ENCODE results near the gene PLEKHB2. TPM values are rescaled to one million over a fixed set of nuclear protein-coding genes. Genes with fewer than 3 reads are reported as not detected.

Gene PLEKHB2
- total and polyA plus RNA-seq, 10 of the 15 experiments (the other 5 are each of a cell fraction or from before 2014, with no cell fraction given), result 12.3 to 55.6 (median 26.2) TPM

DNA sequence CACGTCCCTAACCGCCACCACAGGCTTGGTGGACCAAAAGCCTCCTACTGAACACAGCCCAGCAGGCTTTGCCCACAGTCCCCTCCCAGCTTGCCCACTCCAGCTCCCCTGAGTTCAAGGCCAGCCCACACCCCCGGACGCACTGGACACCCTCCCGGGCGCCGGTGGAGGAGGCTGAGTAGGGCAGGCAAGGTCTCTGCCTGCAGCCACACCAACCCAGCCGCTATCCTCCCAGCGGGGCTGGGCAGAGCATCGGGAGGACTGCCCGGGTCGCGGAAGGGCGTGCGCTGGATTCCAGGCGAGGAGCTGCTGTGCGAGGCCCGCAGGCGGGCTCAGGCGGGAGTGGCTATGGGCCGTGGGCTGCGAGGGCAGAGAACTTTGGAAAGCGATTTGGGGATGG is 49.5 kb downstream of the PLEKHB2 start:
- no peaks in the 10 kb centered on the region for H3K79me2 ChIP-seq (ENCODE audit: control insufficient read depth, insufficient read depth, low read length)
- H3K4me3 ChIP-seq, result no peak overlapping the region
- peaks cover 2 to 7% of the 10 kb centered on the region in 2 experiments; a peak in 2 of 4 replicates for H3K36me3 ChIP-seq (ENCODE audit: control insufficient read depth in 2 of 2, insufficient read depth in 2 of 2, low read length in 1 of 2)
- ChIA-PET SMC1A (ENCODE audit: uncharacterized antibody, unreplicated experiment) (interaction anchor here (1.4 kb wide), 1 partner anchor 259 kb away, joined by 3 read pairs; no protein-coding TSS in a partner anchor), POLR2A (interaction anchor here (0.7 kb wide), 1 partner anchor 1218 kb away, joined by 3 read pairs; no protein-coding TSS in a partner anchor), CTCF (interaction anchor here (0.6 to 2.2 kb wide), 6 partner anchors 21 to 1218 kb away, joined by 3 to 8 read pairs (median 4); no protein-coding TSS in a partner anchor), RAD21 (ENCODE audit: unreplicated experiment) (interaction anchor here (1.4 to 2.0 kb wide), 2 partner anchors 239 to 518 kb away, joined by 3 to 9 read pairs; no protein-coding TSS in a partner anchor)
- in situ Hi-C loops (cut with MboI) (loop anchor here (10.0 to 25.0 kb wide), 2 partner anchors 983 to 1220 kb away; no protein-coding TSS in a partner anchor), intact Hi-C loops (cut with micrococcal nuclease; ENCODE audit: unreplicated experiment) (loop anchor here (1.0 to 10.0 kb wide), 4 partner anchors 181 to 1218 kb away; no protein-coding TSS in a partner anchor)
- TF ChIP-seq TAF1 (IDR thresholded peaks at IDR 0.05; ENCODE audit: borderline replicate concordance, low read depth, low read length) (no peak), ZNF274 (IDR thresholded peaks at IDR 0.05; ENCODE audit: insufficient read depth, insufficient read length) (no peak), TCF7 (IDR thresholded peaks at IDR 0.05; ENCODE audit: borderline replicate concordance) (no peak), NFIC (IDR thresholded peaks at IDR 0.05; ENCODE audit: low read depth, low read length) (no peak), ZNF24 (IDR thresholded peaks at IDR 0.05) (no peak), ETV6 (conservative IDR thresholded peaks at IDR 0.05 in 1 of 2, IDR thresholded peaks at IDR 0.05 in 1 of 2; ENCODE audit: borderline replicate concordance in 1 of 2, low read depth in 1 of 2) (no peak), ZNF622 (IDR thresholded peaks at IDR 0.05) (no peak), GATAD2B (conservative IDR thresholded peaks at IDR 0.05; ENCODE audit: low read depth) (no peak)
- no peak overlapping the region for H3K27ac ChIP-seq (ENCODE audit: control insufficient read depth, insufficient read depth)
- no peak for DNase-seq (ENCODE audit: low read depth, low spot score)
- H4K20me1 ChIP-seq (ENCODE audit: control insufficient read depth, insufficient read depth), result no peaks in the 10 kb centered on the region
- H3K9me3 ChIP-seq (replicated peaks; ENCODE audit: control insufficient read depth, insufficient read depth, low read length), result no peaks in the 10 kb centered on the region
- H3K27me3 ChIP-seq (replicated peaks in 1 of 2; ENCODE audit: control insufficient read depth in 2 of 2, insufficient read depth in 2 of 2, low read length in 1 of 2), result no peaks in the 10 kb centered on the region
- ATAC-seq, result no peak
- H3K9ac ChIP-seq (ENCODE audit: control insufficient read depth, insufficient read depth, low read length), result no peak overlapping the region
- peaks cover 10% of the 10 kb centered on the region for H3K4me1 ChIP-seq (ENCODE audit: control insufficient read depth, insufficient read depth, low read length)
- no peak overlapping the region for H2AFZ ChIP-seq (ENCODE audit: control insufficient read depth, low read depth, low read length)
- no peak for FAIRE-seq
- no TSS peak for BruUV-seq (replicated peaks)
- no peak overlapping the region for H3K4me2 ChIP-seq (ENCODE audit: control insufficient read depth, insufficient read depth)
- 85% methylated on average over 23 of the region's 23 CpGs for WGBS (ENCODE audit: insufficient coverage, insufficient replicate concordance, low lambda C conversion rate, missing lambda C conversion rate)

Data from GM12878 (cell line).